Type B pancreatic cell (in vitro differentiated cells): ENCODE results near the gene NFATC2IP. TPM values are rescaled to one million over a fixed set of nuclear protein-coding genes. Genes with fewer than 3 reads are reported as not detected.
"Not testable (repeated sequence)": the region's sequence is repeated elsewhere in the genome, so short reads cannot be mapped to it uniquely, and the experiment has no call there.

ENCODE experiments used
- DNase-seq: peaks from one replicate; pipeline ENCODE4 v3.0.0; 2021; ENCODE audit warnings: mixed read lengths; ENCODE audit not compliant: unreplicated experiment; ENCODE audit errors: extremely low spot score
- H3K27ac Mint-ChIP-seq: 2 replicates; pipeline ENCODE4 v1.8.0; 2021; ENCODE audit warnings: mild to moderate bottlenecking, mixed read lengths
- H3K27me3 Mint-ChIP-seq: 2 replicates; pipeline ENCODE4 v1.8.0; 2021; ENCODE audit warnings: mixed read lengths
- H3K36me3 Mint-ChIP-seq: 2 replicates; pipeline ENCODE4 v1.8.0; 2021; ENCODE audit warnings: mixed read lengths
- H3K4me1 Mint-ChIP-seq: one replicate; pipeline ENCODE4 v1.8.0; 2021; ENCODE audit warnings: mixed read lengths; ENCODE audit not compliant: unreplicated experiment
- H3K4me3 Mint-ChIP-seq: 2 replicates; pipeline ENCODE4 v1.8.0; 2021; ENCODE audit warnings: mild to moderate bottlenecking, mixed read lengths
- H3K9me3 Mint-ChIP-seq: 2 replicates; pipeline ENCODE4 v1.8.0; 2021; ENCODE audit warnings: mixed read lengths
- total RNA-seq: library from RNA; stranded (reverse); gene quantifications from 2 replicates; pipeline ENCODE4 v1.2.1, GENCODE V29; 2021; ENCODE audit warnings: low replicate concordance
- TF ChIP-seq, protein P1 (sequence below): fragments of 200-600 bp; sonication (generic); conservative IDR thresholded peaks from 2 replicates; pipeline ENCODE4 v1.5.0; 2021; ENCODE audit warnings: antibody characterized with exemption, mild to moderate bottlenecking

The NFATC2IP gene
- total RNA-seq, 1 donor from 2014 or later: 64.4 TPM

DNA sequence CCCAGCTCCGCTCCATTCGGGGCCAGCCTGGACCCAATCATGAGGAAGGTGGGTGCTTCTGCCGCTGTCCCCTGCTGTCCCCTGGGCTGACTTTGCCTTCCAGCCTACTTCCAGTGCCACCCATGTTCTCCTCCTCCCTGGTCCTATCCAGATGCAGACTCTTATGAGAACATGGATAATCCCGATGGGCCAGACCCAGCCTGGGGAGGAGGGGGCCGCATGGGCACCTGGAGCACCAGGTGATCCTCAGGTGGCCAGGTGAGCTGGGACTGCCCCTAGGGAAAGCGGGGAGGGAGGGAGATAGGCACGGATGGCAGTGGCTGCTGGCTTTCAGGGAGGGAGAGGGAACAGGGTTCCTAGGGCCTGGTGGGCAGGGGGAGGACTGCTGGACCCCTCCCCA lies 12.0 kb upstream of the NFATC2IP start:
- TF ChIP-seq, protein P1, sequence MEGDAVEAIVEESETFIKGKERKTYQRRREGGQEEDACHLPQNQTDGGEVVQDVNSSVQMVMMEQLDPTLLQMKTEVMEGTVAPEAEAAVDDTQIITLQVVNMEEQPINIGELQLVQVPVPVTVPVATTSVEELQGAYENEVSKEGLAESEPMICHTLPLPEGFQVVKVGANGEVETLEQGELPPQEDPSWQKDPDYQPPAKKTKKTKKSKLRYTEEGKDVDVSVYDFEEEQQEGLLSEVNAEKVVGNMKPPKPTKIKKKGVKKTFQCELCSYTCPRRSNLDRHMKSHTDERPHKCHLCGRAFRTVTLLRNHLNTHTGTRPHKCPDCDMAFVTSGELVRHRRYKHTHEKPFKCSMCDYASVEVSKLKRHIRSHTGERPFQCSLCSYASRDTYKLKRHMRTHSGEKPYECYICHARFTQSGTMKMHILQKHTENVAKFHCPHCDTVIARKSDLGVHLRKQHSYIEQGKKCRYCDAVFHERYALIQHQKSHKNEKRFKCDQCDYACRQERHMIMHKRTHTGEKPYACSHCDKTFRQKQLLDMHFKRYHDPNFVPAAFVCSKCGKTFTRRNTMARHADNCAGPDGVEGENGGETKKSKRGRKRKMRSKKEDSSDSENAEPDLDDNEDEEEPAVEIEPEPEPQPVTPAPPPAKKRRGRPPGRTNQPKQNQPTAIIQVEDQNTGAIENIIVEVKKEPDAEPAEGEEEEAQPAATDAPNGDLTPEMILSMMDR: no peak
- peaks cover 12% of the 10 kb centered on the region for H3K4me1 Mint-ChIP-seq
- H3K36me3 Mint-ChIP-seq: no peaks in the 10 kb centered on the region
- H3K4me3 Mint-ChIP-seq: no peak overlapping the region
- H3K27me3 Mint-ChIP-seq: no peaks in the 10 kb centered on the region
- no peak for DNase-seq
- peaks cover 5% of the 10 kb centered on the region for H3K9me3 Mint-ChIP-seq
- H3K27ac Mint-ChIP-seq: no peak overlapping the region

DNA sequence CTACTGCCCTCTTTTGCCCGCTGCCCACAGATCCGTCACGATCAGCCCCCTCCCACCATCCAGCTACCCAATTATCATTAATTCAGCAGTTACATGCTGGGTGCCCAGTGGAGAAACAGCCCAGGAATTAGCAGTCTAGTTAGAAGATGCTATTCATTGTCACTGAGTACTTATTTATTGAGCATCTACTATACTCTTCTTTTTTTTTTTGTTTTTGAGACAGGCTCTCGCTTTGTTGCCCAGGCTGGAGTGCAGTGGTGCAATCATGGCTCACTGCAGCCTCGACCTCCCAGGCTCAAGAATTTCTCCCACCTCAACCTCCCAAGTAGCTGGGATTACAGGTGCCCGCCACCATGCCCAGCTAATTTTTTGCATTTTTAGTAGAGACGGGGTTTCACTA lies 10.9 kb upstream of the NFATC2IP start:
- H3K36me3 Mint-ChIP-seq: not testable (repeated sequence)

DNA sequence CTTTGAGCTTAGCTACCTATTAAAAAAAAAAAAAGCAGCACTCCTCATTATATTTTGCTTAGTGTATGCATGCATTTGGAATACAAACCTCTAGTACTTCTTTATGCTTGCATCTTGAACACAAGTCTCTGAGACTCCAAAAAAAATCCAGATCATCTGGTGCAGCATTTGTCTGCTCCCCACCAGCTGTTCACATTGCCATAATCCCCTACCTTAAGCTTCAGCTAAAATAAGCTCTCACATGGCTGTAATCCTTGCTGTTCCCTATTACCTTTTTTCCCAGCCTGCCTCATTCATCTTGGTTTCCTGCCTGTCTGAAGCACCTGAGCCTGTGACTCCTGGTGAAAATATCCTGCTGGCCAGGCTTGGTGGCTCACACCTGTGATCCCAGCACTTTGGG lies 7.5 kb upstream of the NFATC2IP start:
- H3K27ac Mint-ChIP-seq: no peak overlapping the region
- H3K9me3 Mint-ChIP-seq: no peaks in the 10 kb centered on the region
- no peaks in the 10 kb centered on the region for H3K36me3 Mint-ChIP-seq
- no peak overlapping the region for H3K4me3 Mint-ChIP-seq
- TF ChIP-seq, protein P1: no peak
- peaks cover 6% of the 10 kb centered on the region for H3K4me1 Mint-ChIP-seq
- peaks cover 7% of the 10 kb centered on the region for H3K27me3 Mint-ChIP-seq
- DNase-seq: no peak

More for the DNA sequence above, 10.9 kb upstream of the NFATC2IP start:
- not testable (repeated sequence) for H3K4me3 Mint-ChIP-seq, DNase-seq, H3K27me3 Mint-ChIP-seq, H3K4me1 Mint-ChIP-seq, H3K27ac Mint-ChIP-seq, H3K9me3 Mint-ChIP-seq

DNA sequence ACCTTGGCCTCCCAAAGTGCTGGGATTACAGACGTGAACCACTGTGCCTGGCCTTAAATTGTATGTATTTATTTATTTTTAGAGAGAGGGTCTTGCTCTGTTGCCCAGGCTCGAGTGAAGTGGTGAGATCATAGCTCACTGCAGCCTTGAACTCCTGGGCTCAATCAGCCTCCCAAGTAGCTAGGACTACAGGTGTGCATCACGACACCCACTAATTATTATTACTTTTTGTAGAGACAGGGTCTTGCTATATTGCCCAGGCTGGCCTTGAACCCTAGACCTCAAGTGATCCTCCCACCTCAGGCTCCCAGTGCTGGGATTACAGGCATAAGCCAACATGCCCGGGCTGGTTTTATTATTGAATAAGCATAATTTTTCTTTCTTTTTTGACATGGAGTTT lies 4.1 kb upstream of the NFATC2IP start:
- Mint-ChIP-seq H3K27ac (no peak overlapping the region), H3K9me3 (no peaks in the 10 kb centered on the region), H3K36me3 (peaks cover 4% of the 10 kb centered on the region), H3K4me3 (no peak overlapping the region), H3K27me3 (peaks cover 7% of the 10 kb centered on the region), H3K4me1 (peaks cover 16% of the 10 kb centered on the region)
- TF ChIP-seq, protein P1: no peak
- no peak for DNase-seq

DNA sequence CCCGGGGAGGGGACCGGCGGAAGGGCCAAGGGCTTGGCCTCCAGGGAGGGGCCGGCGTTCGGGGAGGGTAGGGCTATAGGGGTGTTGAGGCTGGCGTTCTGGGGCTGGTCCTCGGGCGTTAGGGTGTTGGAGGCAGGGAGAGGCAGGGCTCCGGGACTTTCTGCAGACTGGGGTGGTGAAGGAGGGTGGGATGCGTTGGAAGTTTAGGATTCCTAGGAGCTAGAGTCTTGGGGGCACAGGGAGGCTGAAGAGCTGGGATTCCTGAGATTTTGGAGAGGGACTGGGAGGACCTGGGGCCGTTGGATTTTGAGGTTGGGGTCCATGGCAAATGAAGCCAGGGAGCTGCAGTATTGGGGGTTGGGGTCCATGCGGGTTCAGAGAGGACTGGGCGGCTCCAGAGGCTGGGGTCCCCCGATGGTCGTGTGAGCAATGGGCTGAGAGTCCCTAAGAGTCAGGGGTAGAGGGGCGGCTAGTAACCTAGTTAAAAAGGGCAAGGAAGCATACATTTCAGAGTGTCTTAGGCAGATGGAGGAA lies 740 bp downstream of the NFATC2IP start:
- H3K9me3 Mint-ChIP-seq: no peaks in the 10 kb centered on the region
- peaks cover 4% of the 10 kb centered on the region for H3K27me3 Mint-ChIP-seq
- H3K4me3 Mint-ChIP-seq: peak overlapping the region; percentile 96
- no peak for DNase-seq
- peaks cover 14% of the 10 kb centered on the region for H3K36me3 Mint-ChIP-seq
- TF ChIP-seq, protein P1: no peak
- H3K4me1 Mint-ChIP-seq: peaks cover 17% of the 10 kb centered on the region
- H3K27ac Mint-ChIP-seq: peak overlapping the region; percentile 65

DNA sequence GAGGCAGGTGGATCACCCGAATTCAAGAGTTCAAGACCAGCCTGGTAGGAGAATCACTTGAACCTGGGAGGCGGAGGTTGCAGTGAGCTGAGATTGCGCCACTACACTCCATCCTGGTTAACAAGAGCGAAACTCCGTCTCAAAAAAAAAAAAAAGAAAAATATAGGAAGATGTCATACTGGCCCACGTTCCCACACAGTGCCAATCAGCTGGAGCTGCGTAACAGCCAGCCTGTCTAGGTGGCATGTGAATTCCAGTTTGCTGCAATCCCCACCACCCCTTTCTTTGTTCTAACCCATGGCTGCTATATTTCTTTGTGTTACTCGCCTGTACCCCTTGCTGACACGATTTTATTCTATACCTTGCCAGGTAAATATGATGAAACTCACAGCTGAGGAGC lies 7.5 kb downstream of the NFATC2IP start:
- Mint-ChIP-seq H3K36me3 (peaks cover 22% of the 10 kb centered on the region), H3K27ac (no peak overlapping the region), H3K4me1 (no peaks in the 10 kb centered on the region), H3K9me3 (no peaks in the 10 kb centered on the region), H3K4me3 (no peak overlapping the region), H3K27me3 (no peaks in the 10 kb centered on the region)
- DNase-seq: no peak
- TF ChIP-seq, protein P1: no peak
